H1 (cell line): ENCODE results near the gene ZNF516. TPM values are rescaled to one million over a fixed set of nuclear protein-coding genes. Genes with fewer than 3 reads are reported as not detected.

Source experiments
- CTCF ChIA-PET: fragments of 300-600 bp; sonication (Branson Sonifier 250); formaldehyde crosslinking; loops from one replicate; lab custom pipeline; 2021; ENCODE audit not compliant: partially characterized antibody; lab: Charles Lee
- POLR2A ChIA-PET: fragments of 300-600 bp; sonication (Branson Sonifier 250); formaldehyde crosslinking; loops from one replicate; lab custom pipeline; 2021; ENCODE audit warnings: inconsistent platforms; ENCODE audit not compliant: partially characterized antibody; lab: Charles Lee
- DNase-seq, 2 experiments: peaks; one replicate each; pipeline versions ENCODE4 v3.0.0 to v3.0.0-alpha.2; 2010 to 2022; ENCODE audit warnings: low spot score in 2 of 2, low read depth in 1 of 2, mixed read lengths in 1 of 2
- FAIRE-seq: peaks from 2 replicates; lab custom pipeline; 2011; peaks lifted over from hg19 to GRCh38; lab: Jason Lieb, UNC
- H2AFZ ChIP-seq: 2 replicates; pipeline ENCODE4 v1.8.1; 2012; ENCODE audit warnings: low read length, inconsistent platforms
- H2AK5ac ChIP-seq: 2 replicates; pipeline ENCODE4 v1.6.1; 2013; ENCODE audit warnings: low read depth, low read length
- H2BK120ac ChIP-seq: replicated peaks from 2 replicates; pipeline ENCODE3; 2013; ENCODE audit warnings: low read depth, low read length, inconsistent platforms
- H2BK12ac ChIP-seq: 2 replicates; pipeline ENCODE4 v1.6.1; 2013; ENCODE audit warnings: low read depth, low read length
- H2BK15ac ChIP-seq: 2 replicates; pipeline ENCODE4 v1.6.1; 2013; ENCODE audit warnings: low read length
- H2BK20ac ChIP-seq: 2 replicates; pipeline ENCODE4 v1.6.1; 2013; ENCODE audit warnings: low read length
- H2BK5ac ChIP-seq: 2 replicates; pipeline ENCODE4 v1.6.1; 2013; ENCODE audit warnings: low read depth, low read length
- H3K14ac ChIP-seq: 2 replicates; pipeline ENCODE4 v1.6.1; 2013; ENCODE audit warnings: inconsistent platforms; ENCODE audit not compliant: insufficient read length
- H3K18ac ChIP-seq: 2 replicates; pipeline ENCODE4 v1.6.1; 2013; ENCODE audit warnings: low read length; ENCODE audit errors: extremely low read depth
- H3K23ac ChIP-seq: 2 replicates; pipeline ENCODE4 v1.6.1; 2013; ENCODE audit warnings: inconsistent platforms; ENCODE audit not compliant: insufficient read length
- H3K23me2 ChIP-seq: 2 replicates; pipeline ENCODE4 v1.6.1; 2013; ENCODE audit warnings: low read depth, low read length
- H3K27ac ChIP-seq: 2 replicates; pipeline ENCODE4 v1.6.1; 2011; ENCODE audit warnings: low read depth, low read length, inconsistent platforms
- H3K27me3 ChIP-seq, 4 experiments: replicated peaks in 1 of 4; 1 replicate in 1 of 4; 2 replicates in 3 of 4; pipeline versions ENCODE4 v1.6.1 to v1.8.1; 2011 to 2013; ENCODE audit warnings: low read length in 3 of 4, mild to moderate bottlenecking in 3 of 4, inconsistent platforms in 2 of 4, mixed read lengths in 2 of 4, moderate library complexity in 1 of 4; ENCODE audit not compliant: control insufficient read depth in 3 of 4, insufficient read depth in 3 of 4; ENCODE audit errors: extremely low read depth in 1 of 4
- H3K36me3 ChIP-seq, 4 experiments: 2 replicates each; pipeline versions ENCODE4 v1.6.1 to v1.8.1; 2011 to 2013; ENCODE audit warnings: mild to moderate bottlenecking in 4 of 4, low read length in 3 of 4, moderate library complexity in 2 of 4, control low read depth in 1 of 4, inconsistent platforms in 1 of 4; ENCODE audit not compliant: insufficient read depth in 4 of 4, control insufficient read depth in 2 of 4
- H3K4ac ChIP-seq: replicated peaks from 2 replicates; pipeline ENCODE3; 2013; ENCODE audit warnings: low read length, low read depth, mixed read lengths, inconsistent platforms; ENCODE audit not compliant: insufficient read length
- H3K4me1 ChIP-seq, 4 experiments: replicated peaks in 1 of 4; 1 replicate in 1 of 4; 2 replicates in 3 of 4; pipeline versions ENCODE4 v1.6.1 to v1.8.1; 2011 to 2013; ENCODE audit warnings: low read length in 3 of 4, inconsistent platforms in 2 of 4, mixed read lengths in 1 of 4; ENCODE audit not compliant: insufficient read depth in 4 of 4, control insufficient read depth in 3 of 4
- H3K4me2 ChIP-seq, 2 experiments: 2 replicates each; pipeline versions ENCODE4 v1.6.1 to v1.8.1; 2011 to 2013; ENCODE audit warnings: low read depth in 2 of 2, low read length in 2 of 2, control low read depth in 1 of 2, inconsistent platforms in 1 of 2, mild to moderate bottlenecking in 1 of 2; ENCODE audit not compliant: insufficient read depth in 1 of 2
- H3K4me3 ChIP-seq, 4 experiments: fragments of 200-600, 300-600 bp in 1 of 4; sonication (generic), shearing (Covaris generic), sonication (Bioruptor Twin) in 1 of 4; 2 replicates each; pipeline versions ENCODE4 v1.5.1 to v1.8.1; 2011 to 2016; ENCODE audit warnings: low read length in 4 of 4, low read depth in 3 of 4, control low read depth in 2 of 4, inconsistent platforms in 2 of 4, mild to moderate bottlenecking in 2 of 4, mixed read lengths in 1 of 4, moderate library complexity in 1 of 4; ENCODE audit not compliant: insufficient read depth in 2 of 4; ENCODE audit errors: extremely low read depth in 1 of 4
- H3K56ac ChIP-seq: replicated peaks from 2 replicates; pipeline ENCODE3; 2013; ENCODE audit warnings: low read depth, mild to moderate bottlenecking, mixed read lengths, low read length, inconsistent platforms; ENCODE audit not compliant: insufficient read length
- H3K79me1 ChIP-seq: 2 replicates; pipeline ENCODE4 v1.6.1; 2013; ENCODE audit warnings: low read depth, low read length, control low read depth
- H3K79me2 ChIP-seq, 2 experiments: 2 replicates each; pipeline versions ENCODE4 v1.6.1 to v1.8.1; 2012 to 2013; ENCODE audit warnings: low read length in 2 of 2, mild to moderate bottlenecking in 2 of 2, inconsistent platforms in 1 of 2; ENCODE audit not compliant: insufficient read depth in 2 of 2, control insufficient read depth in 1 of 2
- H3K9ac ChIP-seq, 4 experiments: replicated peaks in 1 of 4; 1 replicate in 1 of 4; 2 replicates in 3 of 4; pipeline versions ENCODE4 v1.6.1 to v1.8.1; 2011 to 2013; ENCODE audit warnings: low read depth in 3 of 4, low read length in 3 of 4, control low read depth in 2 of 4, mild to moderate bottlenecking in 2 of 4, moderate library complexity in 2 of 4, inconsistent platforms in 1 of 4; ENCODE audit errors: extremely low read depth in 1 of 4
- H3K9me3 ChIP-seq, 2 experiments: 2 replicates each; pipeline versions ENCODE4 v1.6.1 to v1.8.1; 2012 to 2013; ENCODE audit warnings: mild to moderate bottlenecking in 2 of 2, moderate library complexity in 2 of 2, control low read depth in 1 of 2, inconsistent platforms in 1 of 2, low read depth in 1 of 2, low read length in 1 of 2, mixed read lengths in 1 of 2; ENCODE audit not compliant: insufficient read depth in 2 of 2
- H4K20me1 ChIP-seq, 2 experiments: replicated peaks in 1 of 2; 2 replicates each; pipeline versions ENCODE3 to v1.8.1; 2011 to 2013; ENCODE audit warnings: inconsistent platforms in 2 of 2, low read length in 2 of 2, mild to moderate bottlenecking in 1 of 2; ENCODE audit not compliant: insufficient read depth in 2 of 2, control insufficient read depth in 1 of 2
- H4K5ac ChIP-seq: 2 replicates; pipeline ENCODE4 v1.6.1; 2013; ENCODE audit warnings: low read length, low read depth, mixed read lengths, inconsistent platforms; ENCODE audit not compliant: insufficient read length
- H4K8ac ChIP-seq: 2 replicates; pipeline ENCODE4 v1.8.0; 2013; ENCODE audit warnings: mild to moderate bottlenecking, moderate library complexity, low read length, inconsistent platforms; ENCODE audit not compliant: insufficient read depth; ENCODE audit errors: extremely low read depth
- H4K91ac ChIP-seq: replicated peaks from 2 replicates; pipeline ENCODE3; 2013; ENCODE audit warnings: low read length, mixed read lengths, inconsistent platforms; ENCODE audit not compliant: insufficient read length
- CHD2 ChIP-seq: IDR thresholded peaks from 2 replicates; pipeline ENCODE4 v1.6.1; 2012; ENCODE audit warnings: low read length, improper control_type of control experiment
- FOSL1 ChIP-seq: IDR thresholded peaks from 2 replicates; pipeline ENCODE4 v1.6.1; 2011; ENCODE audit warnings: mild to moderate bottlenecking, low read depth, low read length, moderate library complexity; ENCODE audit not compliant: insufficient read depth
- GABPA ChIP-seq: IDR thresholded peaks from 2 replicates; pipeline ENCODE4 v1.6.1; 2011; ENCODE audit warnings: mild to moderate bottlenecking, low read length, moderate library complexity, borderline replicate concordance; ENCODE audit not compliant: insufficient read depth
- JUN ChIP-seq: IDR thresholded peaks from 2 replicates; pipeline ENCODE4 v1.6.1; 2011; ENCODE audit warnings: low read depth, mild to moderate bottlenecking, improper control_type of control experiment, low read length
- MAFK ChIP-seq: IDR thresholded peaks from 2 replicates; pipeline ENCODE4 v1.6.1; 2012; ENCODE audit warnings: low read depth, mild to moderate bottlenecking, improper control_type of control experiment, low read length
- PHF8 ChIP-seq: fragments of 200-600 bp; sonication (generic); conservative IDR thresholded peaks from 2 replicates; pipeline ENCODE4 v1.7.1; 2012; ENCODE audit warnings: low read depth, mild to moderate bottlenecking, inconsistent platforms, low read length, moderate library complexity
- POU5F1 ChIP-seq: IDR thresholded peaks from 2 replicates; pipeline ENCODE4 v1.6.1; 2011; ENCODE audit warnings: low read depth, mild to moderate bottlenecking, low read length, moderate library complexity
- RFX5 ChIP-seq: IDR thresholded peaks from 2 replicates; pipeline ENCODE4 v1.6.1; 2011; ENCODE audit warnings: low read depth, low read length, improper control_type of control experiment, borderline replicate concordance
- SIN3A ChIP-seq, 2 experiments: IDR thresholded peaks in 1 of 2; conservative IDR thresholded peaks in 1 of 2; 2 replicates each; pipeline ENCODE4 v1.6.1; 2011 to 2012; ENCODE audit warnings: low read length in 2 of 2, improper control_type of control experiment in 1 of 2, low read depth in 1 of 2, mild to moderate bottlenecking in 1 of 2
- SIX5 ChIP-seq: IDR thresholded peaks from 2 replicates; pipeline ENCODE4 v1.6.1; 2011; ENCODE audit warnings: mild to moderate bottlenecking, low read depth, low read length
- SP1 ChIP-seq: IDR thresholded peaks from 2 replicates; pipeline ENCODE4 v1.6.1; 2011; ENCODE audit warnings: low read depth, low read length
- TBP ChIP-seq: IDR thresholded peaks from 2 replicates; pipeline ENCODE4 v1.6.1; 2011; ENCODE audit warnings: low read depth, low read length, improper control_type of control experiment
- WGBS, 2 experiments: shearing (Covaris generic) in 1 of 2; methylation state at CpG; one replicate each; pipeline versions ENCODE4 v1.1.6 to v1.1.7; 2013 to 2015; ENCODE audit warnings: low lambda C conversion rate in 2 of 2, mixed read lengths in 2 of 2, inconsistent platforms in 1 of 2, low coverage in 1 of 2, missing lambda C conversion rate in 1 of 2; ENCODE audit not compliant: insufficient replicate concordance in 2 of 2, insufficient coverage in 1 of 2, insufficient read length in 1 of 2; ENCODE audit errors: extremely low coverage in 1 of 2, missing lambda C conversion rate in 1 of 2; 5-methylcytosine and 5-hydroxymethylcytosine counted together
- polyA plus RNA-seq, 7 experiments: library from polyadenylated mRNA; depleted of rRNA in 3 of 7; stranded (reverse) in 5 of 7; unstranded in 2 of 7; fragments of >200 nt in 5 of 7; fragments of 200-250 nt in 2 of 7; gene quantifications; 1 replicate in 5 of 7; 2 replicates in 1 of 7; 4 replicates in 1 of 7; pipeline versions ENCODE4 v1.2.1 to v1.2.3, GENCODE V29; 2011 to 2013; ENCODE audit warnings: missing spikeins in 2 of 7, mixed read lengths in 2 of 7
- total RNA-seq: library from RNA; stranded (reverse); fragmentation: NEBNext Ultra II Directional; extraction: Animal tissue kit (Norgen Biotek cat#: 25700); gene quantifications from 2 replicates; pipeline ENCODE4 v1.2.1, GENCODE V29; 2021

The ZNF516 gene
- total and polyA plus RNA-seq, 2 of the 8 experiments (the other 6 are each of a cell fraction or from before 2014, with no cell fraction given): 7.3 to 17.0 TPM

DNA sequence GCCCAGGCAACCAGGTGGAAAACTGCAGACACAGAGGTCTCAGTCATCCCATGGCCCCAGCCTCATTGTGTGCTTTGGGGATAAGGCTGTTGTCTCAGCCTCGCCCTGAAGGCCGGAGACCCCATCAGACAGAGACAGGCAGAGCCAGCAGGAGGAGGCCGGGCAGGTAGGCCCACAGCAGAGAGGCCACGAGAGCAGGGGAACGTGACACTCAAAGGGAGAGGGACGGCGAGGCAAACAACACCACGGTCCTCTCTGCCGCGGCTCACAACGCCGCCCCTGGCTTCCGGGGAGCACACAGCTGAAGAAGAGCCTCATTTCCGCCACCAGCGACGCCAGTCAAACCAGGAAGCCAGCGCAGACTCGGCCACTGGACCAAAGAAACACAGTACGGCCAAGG is 103.3 kb downstream of the ZNF516 start:
- Histone ChIP-seq H3K9ac (no peak overlapping the region), H4K8ac (peak overlapping the region; percentile 87), H3K36me3 (no peaks in the 10 kb centered on the region), H3K27ac (no peak overlapping the region), H3K23me2 (peaks cover 5% of the 10 kb centered on the region; the same call in 1 of the 2 replicates), H2AK5ac (no peak overlapping the region), H3K4me3 (no peak overlapping the region), H2BK120ac (no peak overlapping the region), H2BK5ac (no peak overlapping the region; the same call in 1 of the 2 replicates), H3K56ac (no peak overlapping the region), H2AFZ (no peak overlapping the region), H3K79me1 (peaks cover 5% of the 10 kb centered on the region), H3K27me3 (no peaks in the 10 kb centered on the region), H2BK20ac (no peak overlapping the region), H3K9me3 (0 out of 4 replicates have a peak, but pooled peaks cover 0 to 3% of the 10 kb centered on the region in 2 experiments), H3K4me1 (peaks cover 0 to 4% (median 1%) of the 10 kb centered on the region in 4 experiments; a peak in 3 of 7 replicates), H2BK15ac (no peak overlapping the region), H4K20me1 (peaks cover 0 to 3% of the 10 kb centered on the region in 2 experiments), H4K5ac (no peak overlapping the region), H3K23ac (no peak overlapping the region), H2BK12ac (no peak overlapping the region), H3K79me2 (peaks cover 0 to 18% of the 10 kb centered on the region in 2 experiments; a peak in 2 of 4 replicates), H3K4ac (no peak overlapping the region), H3K14ac (no peak overlapping the region), H4K91ac (no peak overlapping the region), H3K18ac (no peak overlapping the region), H3K4me2 (no peak overlapping the region)
- no peak for TF ChIP-seq PHF8
- TF ChIP-seq RFX5: no peak
- no peak for TF ChIP-seq SP1
- no peak for TF ChIP-seq CHD2
- no peak for TF ChIP-seq FOSL1
- TF ChIP-seq MAFK: no peak
- TF ChIP-seq JUN: no peak
- TF ChIP-seq POU5F1: no peak
- no peak for TF ChIP-seq SIN3A (conservative IDR thresholded peaks at IDR 0.05 in 1 of 2, IDR thresholded peaks at IDR 0.05 in 1 of 2; ENCODE audit: low read depth in 1 of 2, low read length in 2 of 2)
- no peak for TF ChIP-seq GABPA
- no peak for TF ChIP-seq TBP
- no peak for TF ChIP-seq SIX5
- WGBS, 2 experiments: 84% methylated on average over 11 of the region's 19 CpGs; no CpG with 5 or more reads in 1 of the 2 experiments
- no peak for FAIRE-seq
- POLR2A ChIA-PET: no interaction called here
- CTCF ChIA-PET: no interaction called here
- no peak for DNase-seq
